Activated T-helper 1 cell treated with anti-CD3 and anti-CD28 coated beads, Interleukin-12 subunit alpha, Interleukin-12 subunit beta, Interleukin-2, Interleukin-4 antibody, amounts not matched to agents 30 ng/mL and 10 ng/mL and 1 ng/mL, durations not matched to agents 14 hours and 24 hours and 36 hours (primary cell): Measurements from ENCODE around the gene USP4. TPM values are rescaled to one million over a fixed set of nuclear protein-coding genes. Genes with fewer than 3 reads are reported as not detected.
"Not testable (repeated sequence)": the region's sequence is repeated elsewhere in the genome, so short reads cannot be mapped to it uniquely, and the experiment has no call there.

Source experiments
- DNase-seq: peaks from one replicate; pipeline ENCODE4 v3.0.0; 2021; ENCODE audit warnings: low spot score
- H3K27ac Mint-ChIP-seq: one replicate; pipeline ENCODE4 v1.8.0; 2021; ENCODE audit warnings: mild to moderate bottlenecking, mixed read lengths
- H3K27me3 Mint-ChIP-seq: one replicate; pipeline ENCODE4 v1.8.0; 2022; ENCODE audit warnings: mild to moderate bottlenecking, moderate library complexity, mixed read lengths; ENCODE audit not compliant: insufficient read depth
- H3K36me3 Mint-ChIP-seq: one replicate; pipeline ENCODE4 v1.8.0; 2021; ENCODE audit warnings: low read depth, mixed read lengths
- H3K4me1 Mint-ChIP-seq: one replicate; pipeline ENCODE4 v1.8.0; 2021; ENCODE audit warnings: low read depth, mixed read lengths
- H3K4me3 Mint-ChIP-seq: one replicate; pipeline ENCODE4 v1.8.0; 2021; ENCODE audit warnings: mild to moderate bottlenecking, moderate library complexity, mixed read lengths
- H3K9me3 Mint-ChIP-seq: one replicate; pipeline ENCODE4 v1.8.0; 2021; ENCODE audit warnings: mixed read lengths
- intact Hi-C: fragments of 100-400 bp; cut with micrococcal nuclease; formaldehyde crosslinking; loops from one replicate; pipeline ENCODE4 v1.15.1; 2024
- total RNA-seq: library from RNA; stranded (reverse); gene quantifications from 2 replicates; pipeline ENCODE4 v1.2.3, GENCODE V29; 2022

The USP4 gene
- total RNA-seq, 1 donor from 2014 or later, result 84.4 TPM

DNA sequence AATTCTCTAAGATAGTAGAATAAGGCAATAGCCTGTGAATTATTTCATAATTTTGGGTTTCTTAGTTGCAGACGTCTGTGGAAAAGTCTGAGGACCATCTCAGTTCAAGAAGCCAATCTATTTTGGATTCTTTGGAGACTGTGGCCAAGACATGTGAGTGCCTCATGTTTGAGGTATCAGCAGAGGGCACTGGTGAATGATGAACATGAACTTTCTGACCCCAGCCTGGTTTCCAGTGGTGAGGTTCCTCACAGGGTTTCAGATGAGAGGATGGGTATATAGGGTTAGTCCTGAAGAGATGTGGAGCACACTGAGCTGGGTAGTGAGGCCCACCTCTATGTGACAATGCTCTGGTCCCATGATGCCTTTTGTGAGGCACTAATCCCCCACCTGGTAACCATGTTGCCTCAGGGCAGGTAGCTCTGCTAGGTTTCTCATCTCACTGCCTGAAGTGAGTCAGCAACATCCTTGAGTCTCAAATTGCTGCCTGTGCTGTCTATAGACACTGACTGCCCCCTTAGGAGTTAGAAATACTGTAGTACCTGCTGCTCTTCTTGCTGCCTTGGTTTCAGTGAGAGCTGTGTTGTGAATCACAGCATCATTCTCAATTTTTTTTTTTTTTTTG lies 95.2 kb downstream of the USP4 start:
- no peak for DNase-seq
- H3K4me1 Mint-ChIP-seq, result no peaks in the 10 kb centered on the region
- H3K4me3 Mint-ChIP-seq, result no peak overlapping the region
- H3K36me3 Mint-ChIP-seq, result no peaks in the 10 kb centered on the region
- intact Hi-C loops, result no loop called here
- peaks cover 3% of the 10 kb centered on the region for H3K9me3 Mint-ChIP-seq
- peaks cover 3% of the 10 kb centered on the region for H3K27me3 Mint-ChIP-seq
- no peak overlapping the region for H3K27ac Mint-ChIP-seq

DNA sequence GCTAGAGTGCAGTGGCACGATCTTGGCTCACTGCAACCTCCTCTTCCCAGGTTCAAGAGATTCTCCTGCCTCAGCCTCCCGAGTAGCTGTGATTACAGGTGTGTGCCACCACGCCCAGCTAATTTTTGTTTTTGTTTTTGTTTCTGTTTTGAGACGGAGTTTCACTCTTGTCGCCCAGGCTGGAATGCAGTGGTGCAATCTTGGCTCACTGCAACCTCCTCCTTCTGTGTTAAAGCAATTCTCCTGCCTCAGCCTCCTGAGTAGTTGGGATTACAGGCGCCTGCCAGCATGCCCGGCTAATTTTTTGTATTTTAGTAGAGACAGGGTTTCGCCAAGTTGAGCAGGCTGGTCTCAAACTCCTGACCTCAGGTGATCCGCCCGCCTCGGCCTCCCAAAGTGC lies 99.8 kb downstream of the USP4 start:
- H3K4me3 Mint-ChIP-seq, H3K4me1 Mint-ChIP-seq, intact Hi-C loops, DNase-seq, H3K27ac Mint-ChIP-seq, H3K27me3 Mint-ChIP-seq, H3K36me3 Mint-ChIP-seq: not testable (repeated sequence)
- peaks cover 15% of the 10 kb centered on the region for H3K9me3 Mint-ChIP-seq

DNA sequence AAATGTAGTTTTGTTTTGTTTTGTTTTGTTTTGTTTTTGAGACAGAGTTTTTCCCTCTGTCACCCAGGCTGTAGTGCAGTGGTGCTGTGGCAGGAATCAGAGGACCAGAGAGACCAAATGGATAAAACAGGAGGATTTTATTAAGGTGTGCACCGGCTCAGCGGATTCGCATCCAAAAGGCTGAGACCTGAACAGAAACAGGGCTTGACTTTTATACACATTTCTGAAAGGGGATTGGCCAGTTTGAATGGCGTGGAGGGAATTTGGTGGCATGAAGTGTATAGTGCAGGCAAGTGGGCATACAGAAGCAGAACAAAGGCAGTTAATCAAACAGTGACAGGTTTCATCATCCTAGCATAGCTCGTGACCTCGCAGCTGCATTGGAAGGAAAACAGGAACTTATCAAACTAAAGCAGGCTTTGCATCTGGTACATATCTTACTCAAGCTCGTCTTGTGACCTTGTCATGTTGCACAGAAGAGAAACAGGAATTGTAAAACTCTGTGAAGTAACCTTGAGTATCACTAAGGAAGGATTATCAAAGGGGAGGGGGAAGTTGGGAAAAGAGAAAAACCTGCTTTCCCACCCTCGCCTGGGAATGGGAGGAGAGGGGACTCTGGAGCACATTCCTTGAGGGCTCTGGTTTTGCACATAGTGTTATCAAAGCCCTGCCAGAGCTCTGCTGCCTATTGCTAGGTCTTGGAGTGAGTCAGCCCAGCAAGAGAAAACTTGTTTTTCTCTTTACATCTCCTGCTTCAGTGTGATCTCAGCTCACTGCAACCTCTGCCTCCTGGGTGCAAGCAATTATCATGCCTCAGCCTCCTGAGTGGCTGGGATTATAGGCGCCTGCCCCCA lies 101.4 kb downstream of the USP4 start:
- H3K9me3 Mint-ChIP-seq, result peaks cover 25% of the 10 kb centered on the region
- no peak overlapping the region for H3K27ac Mint-ChIP-seq
- intact Hi-C loops, result no loop called here
- H3K4me1 Mint-ChIP-seq, result no peaks in the 10 kb centered on the region
- H3K27me3 Mint-ChIP-seq, result peaks cover 3% of the 10 kb centered on the region
- no peaks in the 10 kb centered on the region for H3K36me3 Mint-ChIP-seq
- no peak for DNase-seq
- H3K4me3 Mint-ChIP-seq, result no peak overlapping the region

DNA sequence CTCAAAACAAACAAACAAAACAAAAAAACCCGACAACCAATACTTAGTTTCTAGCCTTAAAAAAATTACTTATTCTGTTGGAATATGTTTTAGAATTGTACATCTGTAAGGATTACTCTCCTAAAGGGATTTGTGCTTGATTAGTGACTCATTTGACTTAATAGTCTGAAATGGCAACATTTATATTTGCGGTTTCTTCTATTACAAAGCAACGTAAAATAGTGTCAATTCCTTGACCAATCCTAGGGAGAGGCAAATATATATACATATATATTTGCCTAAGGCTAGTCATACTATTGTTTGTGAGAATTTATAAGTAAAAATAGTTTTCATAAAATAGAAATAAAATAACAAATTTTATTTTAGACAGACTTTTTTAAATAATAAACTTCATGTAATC lies 102.5 kb downstream of the USP4 start:
- Mint-ChIP-seq H3K9me3 (peaks cover 36% of the 10 kb centered on the region), H3K4me3 (no peak overlapping the region), H3K27me3 (peaks cover 3% of the 10 kb centered on the region), H3K27ac (no peak overlapping the region), H3K4me1 (no peaks in the 10 kb centered on the region), H3K36me3 (no peaks in the 10 kb centered on the region)
- no peak for DNase-seq
- intact Hi-C loops, result no loop called here

DNA sequence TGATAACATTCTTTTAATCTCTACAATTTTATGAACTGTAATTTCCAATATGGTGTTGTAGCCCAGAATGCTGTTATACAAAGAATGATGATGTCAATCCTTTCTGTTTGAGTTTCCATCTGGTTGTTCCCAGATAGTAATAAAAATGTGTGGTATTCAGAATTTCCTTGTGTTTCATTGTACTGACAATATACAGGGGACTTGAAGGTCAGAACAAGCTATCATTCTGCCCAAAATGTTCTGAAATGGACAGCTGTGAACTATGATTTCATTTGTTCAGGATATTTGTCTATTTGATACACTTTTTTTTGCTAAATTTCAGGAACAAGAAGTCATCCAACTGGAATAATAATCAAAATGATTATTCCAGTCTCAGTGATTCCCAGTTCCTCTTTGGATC lies 103.6 kb downstream of the USP4 start:
- Mint-ChIP-seq H3K4me3 (no peak overlapping the region), H3K27me3 (no peaks in the 10 kb centered on the region), H3K27ac (no peak overlapping the region), H3K9me3 (peaks cover 43% of the 10 kb centered on the region), H3K36me3 (no peaks in the 10 kb centered on the region), H3K4me1 (no peaks in the 10 kb centered on the region)
- intact Hi-C loops, result no loop called here
- no peak for DNase-seq

DNA sequence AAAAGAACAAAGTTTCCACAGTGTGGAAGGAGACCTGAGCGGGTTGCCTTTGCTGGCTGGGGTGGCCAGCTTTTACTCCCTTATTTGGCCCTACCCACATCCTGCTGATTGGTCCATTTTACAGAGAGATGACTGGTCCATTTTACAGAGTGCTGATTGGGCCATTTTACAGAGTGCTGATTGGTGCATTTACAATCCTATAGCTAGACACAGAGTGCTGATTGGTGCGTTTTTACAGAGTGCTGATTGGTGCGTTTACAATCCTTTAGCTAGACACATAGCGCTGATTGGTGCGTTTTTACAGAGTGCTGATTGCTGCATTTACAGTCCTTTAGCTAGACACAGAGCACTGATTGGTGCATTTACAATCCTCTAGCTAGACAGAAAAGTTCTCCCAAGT lies 111.0 kb downstream of the USP4 start:
- H3K4me1 Mint-ChIP-seq, DNase-seq, H3K27ac Mint-ChIP-seq, intact Hi-C loops, H3K36me3 Mint-ChIP-seq, H3K4me3 Mint-ChIP-seq, H3K27me3 Mint-ChIP-seq: not testable (repeated sequence)
- H3K9me3 Mint-ChIP-seq, result peaks cover 62% of the 10 kb centered on the region

Other genes starting within 250 kb of the USP4 start
- gene QRICH1, start 246.0 kb downstream of the USP4 start, total RNA-seq, result 147 and 150 TPM in 2 replicates
- 185 and 200 TPM in 2 replicates for gene QARS1, start 235.3 kb downstream of the USP4 start, total RNA-seq
- gene USP19, start 219.2 kb downstream of the USP4 start, total RNA-seq, result 57.7 and 59.7 TPM in 2 replicates
- gene LAMB2, start 207.0 kb downstream of the USP4 start, total RNA-seq, result not detected in 2 replicates
- gene CCDC71, start 173.7 kb downstream of the USP4 start, total RNA-seq, result 27.6 and 29.1 TPM in 2 replicates
- 2.6 and 2.9 TPM in 2 replicates for gene KLHDC8B, start 168.5 kb downstream of the USP4 start, total RNA-seq
- 9.1 and 10.1 TPM in 2 replicates for gene C3orf62, start 62.8 kb downstream of the USP4 start, total RNA-seq
- 181 and 188 TPM in 2 replicates for gene GPX1, start 18.3 kb upstream of the USP4 start, total RNA-seq
- gene RHOA, start 71.9 kb upstream of the USP4 start, total RNA-seq, result 376 and 381 TPM in 2 replicates
- gene TCTA, start 72.4 kb upstream of the USP4 start, total RNA-seq, result 27.8 and 30.0 TPM in 2 replicates
- 2.2 and 2.7 TPM in 2 replicates for gene AMT, start 82.4 kb upstream of the USP4 start, total RNA-seq
- 13.5 and 14.1 TPM in 2 replicates for gene NICN1, start 89.3 kb upstream of the USP4 start, total RNA-seq
- 20.5 and 23.7 TPM in 2 replicates for gene DAG1, start 130.2 kb upstream of the USP4 start, total RNA-seq
- gene BSN, start 214.4 kb upstream of the USP4 start, total RNA-seq, result 0.13 and 0.34 TPM in 2 replicates